Measurements from ENCODE around the gene OPCML. TPM values are rescaled to one million over a fixed set of nuclear protein-coding genes. Genes with fewer than 3 reads are reported as not detected.

The OPCML gene
- total and polyA plus RNA-seq, 12 donors: under 0.01 to 1.2 (median 0.39) TPM

DNA sequence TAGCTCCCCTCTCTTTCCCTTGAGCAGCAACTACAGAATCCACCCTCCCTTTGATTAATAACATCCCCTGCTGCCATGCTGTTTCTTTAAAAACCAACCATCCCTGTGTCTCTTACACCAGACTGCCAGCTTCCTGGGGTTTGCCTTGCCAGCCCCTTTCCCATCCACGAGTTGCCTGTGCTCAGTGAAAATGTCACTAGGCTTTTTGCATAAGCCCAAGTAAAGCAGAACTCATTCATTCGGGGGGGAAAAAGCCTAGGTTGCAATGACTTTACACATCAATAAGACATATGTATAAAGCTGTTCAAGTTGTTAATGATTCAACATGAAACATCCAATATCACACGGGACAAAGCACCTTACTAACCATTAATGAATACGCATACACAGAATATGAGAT lies 398.7 kb downstream of the OPCML start:
- Histone ChIP-seq H3K27ac (no peak overlapping the region), H3K36me3 (no peaks in the 10 kb centered on the region), H3K9me3 (no peaks in the 10 kb centered on the region), H3K4me1 (peaks cover 0 to 15% (median 3%) of the 10 kb centered on the region in 9 donors), H3K27me3 (peaks cover 0 to 20% (median 0%) of the 10 kb centered on the region in 7 donors), H3K4me3 (no peak overlapping the region)
- DNase-seq (no peak), ATAC-seq (no peak)
- no peak for TF ChIP-seq CTCF (IDR thresholded peaks at IDR 0.05)
- WGBS, 2 donors: 74% methylated on average over 4 of the region's 4 CpGs
- intact Hi-C loops (cut with DNase I): loop anchor here (1.0 to 10.0 kb wide), 6 partner anchors 691 to 704 kb away; no protein-coding TSS in a partner anchor

DNA sequence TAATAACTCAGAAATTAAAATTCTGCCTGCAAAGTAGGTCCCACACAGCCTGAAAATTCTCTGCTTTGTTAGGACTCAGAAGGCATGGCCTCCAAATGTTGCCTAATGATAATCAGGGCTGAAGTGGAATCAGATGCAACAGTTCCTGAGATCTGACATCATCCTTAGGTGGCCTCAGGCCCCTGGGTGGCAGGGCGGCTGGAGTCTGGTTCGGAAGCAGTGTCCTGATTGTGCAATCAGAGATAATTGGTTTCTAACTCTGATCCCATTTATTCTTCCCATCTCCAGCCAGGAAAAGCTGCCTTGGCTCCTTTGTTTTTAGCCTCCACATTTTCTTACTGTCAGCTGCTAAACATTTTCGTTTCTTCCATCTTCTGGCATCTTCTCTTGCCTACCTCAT lies 399.3 kb downstream of the OPCML start:
- H3K27ac ChIP-seq: no peak overlapping the region
- H3K9me3 ChIP-seq: no peaks in the 10 kb centered on the region
- intact Hi-C loops (cut with DNase I): loop anchor here in 7 of 10 donors (5.0 to 10.0 kb wide), 4 partner anchors 692 to 704 kb away; no protein-coding TSS in a partner anchor
- no peak for TF ChIP-seq CTCF (IDR thresholded peaks at IDR 0.05)
- H3K4me3 ChIP-seq: no peak overlapping the region
- peak in 1 of 8 donors; percentile 4 for ATAC-seq
- DNase-seq: no peak
- H3K4me1 ChIP-seq: peaks cover 0 to 15% (median 3%) of the 10 kb centered on the region in 9 donors
- H3K27me3 ChIP-seq: peaks cover 0 to 22% (median 0%) of the 10 kb centered on the region in 7 donors
- WGBS, 2 donors: 61 to 73% methylated on average over 3 of the region's 3 CpGs
- H3K36me3 ChIP-seq: no peaks in the 10 kb centered on the region

DNA sequence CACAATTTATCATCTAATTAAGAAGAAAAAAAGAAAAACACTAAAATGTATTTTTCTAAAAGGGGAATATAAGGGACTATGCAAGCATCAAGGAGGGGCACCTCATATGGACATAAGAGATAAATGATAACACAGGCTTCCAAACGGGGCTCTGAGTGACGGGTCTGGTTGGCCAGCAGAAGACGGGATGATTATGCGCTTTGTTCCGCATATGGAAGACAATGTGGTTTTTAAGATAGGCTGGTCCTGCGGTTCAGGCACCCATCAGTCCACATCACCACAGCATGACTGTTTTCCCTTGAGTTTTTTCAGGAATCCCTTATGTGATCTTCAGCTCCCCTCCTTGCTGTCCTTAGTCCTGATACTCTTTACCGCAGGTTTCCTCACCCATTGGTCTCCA lies 404.6 kb downstream of the OPCML start:
- WGBS, 2 donors: 74 to 79% methylated on average over 7 of the region's 7 CpGs

GRCh38 chr11:133123796-133124195 lies 408.5 kb downstream of the OPCML start:
- H3K4me1 ChIP-seq: peaks cover 0 to 13% (median under 1%) of the 10 kb centered on the region in 9 donors
- WGBS, 2 donors: 50 to 70% methylated on average over 4 of the region's 4 CpGs
- no peak overlapping the region for H3K27ac ChIP-seq
- intact Hi-C loops (cut with DNase I): no loop called here
- ATAC-seq (no peak), DNase-seq (no peak)
- H3K27me3 ChIP-seq: peaks cover 0 to 22% (median 9%) of the 10 kb centered on the region in 7 donors
- H3K4me3 ChIP-seq: no peak overlapping the region
- no peaks in the 10 kb centered on the region for H3K9me3 ChIP-seq
- TF ChIP-seq CTCF (IDR thresholded peaks at IDR 0.05): no peak
- no peaks in the 10 kb centered on the region for H3K36me3 ChIP-seq

More for the DNA sequence above, 404.6 kb downstream of the OPCML start:
- ATAC-seq (no peak), DNase-seq (no peak)
- peaks cover 0 to 31% (median 9%) of the 10 kb centered on the region in 7 donors for H3K27me3 ChIP-seq
- no peaks in the 10 kb centered on the region for H3K4me1 ChIP-seq
- no peak overlapping the region for H3K4me3 ChIP-seq
- no peaks in the 10 kb centered on the region for H3K9me3 ChIP-seq
- TF ChIP-seq CTCF (IDR thresholded peaks at IDR 0.05): no peak
- H3K36me3 ChIP-seq: no peaks in the 10 kb centered on the region
- intact Hi-C loops (cut with DNase I): no loop called here
- H3K27ac ChIP-seq: no peak overlapping the region
